GM23338 (cell line): Measurements from ENCODE around the gene TAF7. TPM values are rescaled to one million over a fixed set of nuclear protein-coding genes. Genes with fewer than 3 reads are reported as not detected.

Experiments used
- ATAC-seq: fragments of 200-7000 bp; cut with Tn5 transposase; 3 replicates; pipeline ENCODE4 v1.9.1; 2020
- DNase-seq: peaks from one replicate; pipeline ENCODE4 v3.0.0-alpha.2; 2015; ENCODE audit warnings: low spot score
- H2AFZ ChIP-seq: fragments of 200-600 bp; sonication (generic); 2 replicates; pipeline ENCODE4 v1.8.0; 2016; ENCODE audit warnings: antibody characterized with exemption, mild to moderate bottlenecking, moderate library complexity
- H3F3A ChIP-seq: fragments of 200-600 bp; sonication (generic); replicated peaks from 2 replicates; pipeline ENCODE4 v1.8.0; 2017; ENCODE audit warnings: antibody characterized with exemption, mixed run types, low read depth
- H3K27ac ChIP-seq: fragments of 200-600 bp; sonication (generic); 2 replicates; pipeline ENCODE4 v1.6.1; 2016; ENCODE audit warnings: low read depth
- H3K27me3 ChIP-seq: fragments of 200-600 bp; sonication (generic); 2 replicates; pipeline ENCODE4 v1.8.0; 2016; ENCODE audit warnings: mild to moderate bottlenecking, mixed run types, moderate library complexity; ENCODE audit not compliant: insufficient read depth
- H3K36me3 ChIP-seq: fragments of 200-600 bp; sonication (generic); 2 replicates; pipeline ENCODE4 v1.8.0; 2016; ENCODE audit warnings: mild to moderate bottlenecking; ENCODE audit not compliant: insufficient read depth
- H3K4me1 ChIP-seq: fragments of 200-600 bp; sonication (generic); 2 replicates; pipeline ENCODE4 v1.8.0; 2016; ENCODE audit warnings: mild to moderate bottlenecking, moderate library complexity; ENCODE audit not compliant: insufficient read depth
- H3K4me2 ChIP-seq: fragments of 200-600 bp; sonication (generic); 2 replicates; pipeline ENCODE4 v1.7.1; 2017; ENCODE audit warnings: mixed run types
- H3K4me3 ChIP-seq: fragments of 200-600 bp; sonication (generic); 2 replicates; pipeline ENCODE4 v1.6.1; 2016; ENCODE audit warnings: mixed run types
- H3K79me2 ChIP-seq: fragments of 200-600 bp; sonication (generic); replicated peaks from 2 replicates; pipeline ENCODE4 v1.8.0; 2017; ENCODE audit warnings: mild to moderate bottlenecking; ENCODE audit not compliant: insufficient read depth
- H3K9me2 ChIP-seq: fragments of 200-600 bp; sonication (generic); 2 replicates; pipeline ENCODE4 v1.8.0; 2017; ENCODE audit not compliant: insufficient read depth
- H4K20me1 ChIP-seq: fragments of 200-600 bp; sonication (generic); replicated peaks from 2 replicates; pipeline ENCODE4 v1.8.0; 2017; ENCODE audit warnings: mild to moderate bottlenecking; ENCODE audit not compliant: insufficient read depth
- H3K27ac Mint-ChIP-seq: 2 replicates; pipeline ENCODE4 v1.8.0; 2020; ENCODE audit warnings: inconsistent platforms, mild to moderate bottlenecking, moderate library complexity, mixed read lengths
- H3K27me3 Mint-ChIP-seq: 3 replicates; pipeline ENCODE4 v1.8.0; 2022; ENCODE audit warnings: low read depth, mild to moderate bottlenecking, moderate library complexity, mixed read lengths, inconsistent platforms; ENCODE audit not compliant: insufficient read depth, poor library complexity
- H3K36me3 Mint-ChIP-seq: 3 replicates; pipeline ENCODE4 v1.8.0; 2021; ENCODE audit warnings: low read depth, mild to moderate bottlenecking, inconsistent platforms, moderate library complexity, mixed read lengths
- H3K4me1 Mint-ChIP-seq: 3 replicates; pipeline ENCODE4 v1.8.0; 2020; ENCODE audit warnings: mild to moderate bottlenecking, inconsistent platforms, mixed read lengths
- H3K4me3 Mint-ChIP-seq: 3 replicates; pipeline ENCODE4 v1.8.0; 2021; ENCODE audit warnings: moderate library complexity, mild to moderate bottlenecking, inconsistent platforms, mixed read lengths
- H3K9me3 Mint-ChIP-seq: 3 replicates; pipeline ENCODE4 v1.8.0; 2020; ENCODE audit warnings: moderate library complexity, mild to moderate bottlenecking, inconsistent platforms, mixed read lengths
- CREB1 ChIP-seq: fragments of 250-450 bp; sonication (Bioruptor Pico); IDR thresholded peaks from 2 replicates; pipeline ENCODE4 v1.5.0; 2020; ENCODE audit warnings: low read depth, mild to moderate bottlenecking, moderate library complexity
- EZH2 ChIP-seq: fragments of 200-600 bp; sonication (generic); IDR thresholded peaks from one replicate; pipeline ENCODE4 v1.8.0; 2017; ENCODE audit warnings: antibody characterized with exemption, mild to moderate bottlenecking, low read depth; ENCODE audit not compliant: unreplicated experiment
- EZH2phosphoT487 ChIP-seq: fragments of 200-600 bp; sonication (generic); IDR thresholded peaks from one replicate; pipeline ENCODE4 v1.8.1; 2018; ENCODE audit warnings: antibody characterized with exemption; ENCODE audit not compliant: unreplicated experiment
- JUNB ChIP-seq: IDR thresholded peaks from one replicate; pipeline ENCODE4 v1.6.1; 2016; ENCODE audit warnings: antibody characterized with exemption; ENCODE audit not compliant: unreplicated experiment
- NANOG ChIP-seq: IDR thresholded peaks from 2 replicates; pipeline ENCODE4 v1.6.1; 2016; ENCODE audit warnings: antibody characterized with exemption, borderline replicate concordance
- POLR2AphosphoS5 ChIP-seq: IDR thresholded peaks from 2 replicates; pipeline ENCODE4 v1.6.1; 2016; ENCODE audit warnings: antibody characterized with exemption, low read depth
- STAT1 ChIP-seq: IDR thresholded peaks from one replicate; pipeline ENCODE4 v1.6.1; 2016; ENCODE audit warnings: antibody characterized with exemption; ENCODE audit not compliant: unreplicated experiment
- ZNF114 ChIP-seq: fragments of 250-450 bp; sonication (Bioruptor Pico); IDR thresholded peaks from 2 replicates; pipeline ENCODE4 v1.5.0; 2020; ENCODE audit warnings: mild to moderate bottlenecking, moderate library complexity
- ZNF331 ChIP-seq: fragments of 250-450 bp; sonication (Bioruptor Pico); IDR thresholded peaks from 2 replicates; pipeline ENCODE4 v1.5.0; 2020; ENCODE audit warnings: low read depth, mild to moderate bottlenecking, moderate library complexity
- polyA plus RNA-seq: library from polyadenylated mRNA; unstranded; fragments of >200 nt; fragmentation: Nextera tagmentation; extraction: Ambion mirVana; gene quantifications from 2 replicates; pipeline ENCODE4 v1.2.1, GENCODE V29; 2016
- total RNA-seq: library from RNA; depleted of rRNA; stranded (reverse); fragments of >200 nt; shearing (Covaris generic); gene quantifications from 2 replicates; pipeline ENCODE4 v1.2.3, GENCODE V29; 2014
- TF ChIP-seq, protein P1 (sequence below): IDR thresholded peaks from one replicate; pipeline ENCODE4 v1.6.1; 2018; ENCODE audit warnings: antibody characterized with exemption; ENCODE audit not compliant: unreplicated experiment
- TF ChIP-seq, protein P2 (sequence below): IDR thresholded peaks from 2 replicates; pipeline ENCODE4 v1.6.1; 2016; ENCODE audit warnings: antibody characterized with exemption
- TF ChIP-seq, protein P3 (sequence below), 2 experiments: fragments of 200-600 bp in 1 of 2; sonication (generic) in 1 of 2; conservative IDR thresholded peaks; 2 replicates each; pipeline versions ENCODE4 v1.5.1 to v1.6.1; 2016 to 2017; ENCODE audit warnings: antibody characterized with exemption in 2 of 2, low read depth in 2 of 2, mild to moderate bottlenecking in 2 of 2, moderate library complexity in 1 of 2
- TF ChIP-seq, protein P4 (sequence below): fragments of 250-450 bp; sonication (Bioruptor Pico); IDR thresholded peaks from 2 replicates; pipeline ENCODE4 v1.5.0; 2020; ENCODE audit warnings: mild to moderate bottlenecking, moderate library complexity

The TAF7 gene
- total and polyA plus RNA-seq, 2 experiments from 2014 or later: 92.0 to 217 TPM

DNA sequence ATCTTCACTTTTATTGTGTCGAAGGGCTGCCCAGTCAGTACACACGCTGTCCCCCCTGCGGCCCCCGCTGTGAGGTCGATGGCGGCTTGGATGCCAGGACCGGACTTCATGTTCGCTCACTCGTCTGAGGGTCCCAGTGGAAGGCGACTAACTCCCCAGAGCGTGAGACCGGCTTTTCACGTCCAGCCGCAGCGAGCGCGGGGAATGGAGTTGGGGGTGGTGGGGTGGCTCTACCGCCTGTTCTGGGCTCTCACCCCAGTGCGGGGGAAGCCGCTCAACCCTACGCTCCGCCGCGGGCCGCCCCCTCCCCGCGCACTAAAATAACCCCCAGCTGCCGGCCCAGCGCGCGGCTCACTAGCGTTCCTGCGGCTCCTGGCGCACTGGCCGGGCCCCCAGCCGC, 16.8 kb downstream of the TAF7 start, which contains the start of gene SLC25A2 (continued):
- TF ChIP-seq, protein P1, sequence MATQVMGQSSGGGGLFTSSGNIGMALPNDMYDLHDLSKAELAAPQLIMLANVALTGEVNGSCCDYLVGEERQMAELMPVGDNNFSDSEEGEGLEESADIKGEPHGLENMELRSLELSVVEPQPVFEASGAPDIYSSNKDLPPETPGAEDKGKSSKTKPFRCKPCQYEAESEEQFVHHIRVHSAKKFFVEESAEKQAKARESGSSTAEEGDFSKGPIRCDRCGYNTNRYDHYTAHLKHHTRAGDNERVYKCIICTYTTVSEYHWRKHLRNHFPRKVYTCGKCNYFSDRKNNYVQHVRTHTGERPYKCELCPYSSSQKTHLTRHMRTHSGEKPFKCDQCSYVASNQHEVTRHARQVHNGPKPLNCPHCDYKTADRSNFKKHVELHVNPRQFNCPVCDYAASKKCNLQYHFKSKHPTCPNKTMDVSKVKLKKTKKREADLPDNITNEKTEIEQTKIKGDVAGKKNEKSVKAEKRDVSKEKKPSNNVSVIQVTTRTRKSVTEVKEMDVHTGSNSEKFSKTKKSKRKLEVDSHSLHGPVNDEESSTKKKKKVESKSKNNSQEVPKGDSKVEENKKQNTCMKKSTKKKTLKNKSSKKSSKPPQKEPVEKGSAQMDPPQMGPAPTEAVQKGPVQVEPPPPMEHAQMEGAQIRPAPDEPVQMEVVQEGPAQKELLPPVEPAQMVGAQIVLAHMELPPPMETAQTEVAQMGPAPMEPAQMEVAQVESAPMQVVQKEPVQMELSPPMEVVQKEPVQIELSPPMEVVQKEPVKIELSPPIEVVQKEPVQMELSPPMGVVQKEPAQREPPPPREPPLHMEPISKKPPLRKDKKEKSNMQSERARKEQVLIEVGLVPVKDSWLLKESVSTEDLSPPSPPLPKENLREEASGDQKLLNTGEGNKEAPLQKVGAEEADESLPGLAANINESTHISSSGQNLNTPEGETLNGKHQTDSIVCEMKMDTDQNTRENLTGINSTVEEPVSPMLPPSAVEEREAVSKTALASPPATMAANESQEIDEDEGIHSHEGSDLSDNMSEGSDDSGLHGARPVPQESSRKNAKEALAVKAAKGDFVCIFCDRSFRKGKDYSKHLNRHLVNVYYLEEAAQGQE: no peak
- no peak for TF ChIP-seq STAT1
- TF ChIP-seq JUNB: no peak
- TF ChIP-seq ZNF114 (CRISPR knock-in tag): no peak
- no peak for TF ChIP-seq EZH2phosphoT487
- no peak for TF ChIP-seq POLR2AphosphoS5
- TF ChIP-seq, protein P2, sequence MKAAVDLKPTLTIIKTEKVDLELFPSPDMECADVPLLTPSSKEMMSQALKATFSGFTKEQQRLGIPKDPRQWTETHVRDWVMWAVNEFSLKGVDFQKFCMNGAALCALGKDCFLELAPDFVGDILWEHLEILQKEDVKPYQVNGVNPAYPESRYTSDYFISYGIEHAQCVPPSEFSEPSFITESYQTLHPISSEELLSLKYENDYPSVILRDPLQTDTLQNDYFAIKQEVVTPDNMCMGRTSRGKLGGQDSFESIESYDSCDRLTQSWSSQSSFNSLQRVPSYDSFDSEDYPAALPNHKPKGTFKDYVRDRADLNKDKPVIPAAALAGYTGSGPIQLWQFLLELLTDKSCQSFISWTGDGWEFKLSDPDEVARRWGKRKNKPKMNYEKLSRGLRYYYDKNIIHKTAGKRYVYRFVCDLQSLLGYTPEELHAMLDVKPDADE: no peak
- TF ChIP-seq CREB1 (CRISPR knock-in tag): no peak
- no peak for TF ChIP-seq NANOG

DNA sequence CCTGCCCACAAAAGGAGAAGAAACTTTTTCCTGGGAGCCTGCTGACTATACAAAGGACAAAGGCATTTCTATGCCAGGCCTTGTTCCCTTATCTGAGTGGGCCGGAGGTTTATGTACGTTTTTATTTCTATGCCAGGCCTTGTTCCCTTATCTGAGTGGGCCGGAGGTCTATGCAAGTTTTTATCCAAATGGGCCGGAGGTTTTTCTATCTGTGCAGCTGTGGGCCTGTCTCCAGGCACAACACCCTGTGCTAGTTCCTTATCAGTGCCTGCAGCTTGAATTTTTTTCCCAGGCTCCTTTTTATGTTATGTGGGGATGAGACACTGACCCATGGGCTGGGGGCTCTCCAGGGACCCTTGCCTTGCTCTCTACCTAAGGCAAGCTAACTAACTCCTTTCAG, 22.2 kb downstream of the TAF7 start:
- H3K27ac Mint-ChIP-seq: no peak overlapping the region
- Histone ChIP-seq H3K4me3 (no peak overlapping the region), H2AFZ (no peak overlapping the region), H3F3A (no peaks in the 10 kb centered on the region), H3K79me2 (no peaks in the 10 kb centered on the region), H3K4me1 (no peaks in the 10 kb centered on the region), H3K27ac (no peak overlapping the region), H3K9me2 (no peaks in the 10 kb centered on the region), H4K20me1 (no peaks in the 10 kb centered on the region), H3K36me3 (no peaks in the 10 kb centered on the region), H3K4me2 (no peak overlapping the region), H3K27me3 (no peaks in the 10 kb centered on the region)
- DNase-seq: no peak
- H3K36me3 Mint-ChIP-seq: peaks cover 6% of the 10 kb centered on the region; the same call in 2 of the 3 replicates
- peaks cover 26% of the 10 kb centered on the region for H3K9me3 Mint-ChIP-seq
- no peaks in the 10 kb centered on the region for H3K4me1 Mint-ChIP-seq
- H3K27me3 Mint-ChIP-seq: peaks cover 2% of the 10 kb centered on the region
- no peak for ATAC-seq
- no peak overlapping the region for H3K4me3 Mint-ChIP-seq
- TF ChIP-seq, protein P3, sequence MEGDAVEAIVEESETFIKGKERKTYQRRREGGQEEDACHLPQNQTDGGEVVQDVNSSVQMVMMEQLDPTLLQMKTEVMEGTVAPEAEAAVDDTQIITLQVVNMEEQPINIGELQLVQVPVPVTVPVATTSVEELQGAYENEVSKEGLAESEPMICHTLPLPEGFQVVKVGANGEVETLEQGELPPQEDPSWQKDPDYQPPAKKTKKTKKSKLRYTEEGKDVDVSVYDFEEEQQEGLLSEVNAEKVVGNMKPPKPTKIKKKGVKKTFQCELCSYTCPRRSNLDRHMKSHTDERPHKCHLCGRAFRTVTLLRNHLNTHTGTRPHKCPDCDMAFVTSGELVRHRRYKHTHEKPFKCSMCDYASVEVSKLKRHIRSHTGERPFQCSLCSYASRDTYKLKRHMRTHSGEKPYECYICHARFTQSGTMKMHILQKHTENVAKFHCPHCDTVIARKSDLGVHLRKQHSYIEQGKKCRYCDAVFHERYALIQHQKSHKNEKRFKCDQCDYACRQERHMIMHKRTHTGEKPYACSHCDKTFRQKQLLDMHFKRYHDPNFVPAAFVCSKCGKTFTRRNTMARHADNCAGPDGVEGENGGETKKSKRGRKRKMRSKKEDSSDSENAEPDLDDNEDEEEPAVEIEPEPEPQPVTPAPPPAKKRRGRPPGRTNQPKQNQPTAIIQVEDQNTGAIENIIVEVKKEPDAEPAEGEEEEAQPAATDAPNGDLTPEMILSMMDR (conservative IDR thresholded peaks at IDR 0.05; ENCODE audit: low read depth in 2 of 2): no peak
- TF ChIP-seq EZH2: no peak
- no peak for TF ChIP-seq NANOG
- TF ChIP-seq POLR2AphosphoS5: no peak
- TF ChIP-seq ZNF331: no peak
- no peak for TF ChIP-seq EZH2phosphoT487
- TF ChIP-seq JUNB: no peak
- TF ChIP-seq, protein P4, sequence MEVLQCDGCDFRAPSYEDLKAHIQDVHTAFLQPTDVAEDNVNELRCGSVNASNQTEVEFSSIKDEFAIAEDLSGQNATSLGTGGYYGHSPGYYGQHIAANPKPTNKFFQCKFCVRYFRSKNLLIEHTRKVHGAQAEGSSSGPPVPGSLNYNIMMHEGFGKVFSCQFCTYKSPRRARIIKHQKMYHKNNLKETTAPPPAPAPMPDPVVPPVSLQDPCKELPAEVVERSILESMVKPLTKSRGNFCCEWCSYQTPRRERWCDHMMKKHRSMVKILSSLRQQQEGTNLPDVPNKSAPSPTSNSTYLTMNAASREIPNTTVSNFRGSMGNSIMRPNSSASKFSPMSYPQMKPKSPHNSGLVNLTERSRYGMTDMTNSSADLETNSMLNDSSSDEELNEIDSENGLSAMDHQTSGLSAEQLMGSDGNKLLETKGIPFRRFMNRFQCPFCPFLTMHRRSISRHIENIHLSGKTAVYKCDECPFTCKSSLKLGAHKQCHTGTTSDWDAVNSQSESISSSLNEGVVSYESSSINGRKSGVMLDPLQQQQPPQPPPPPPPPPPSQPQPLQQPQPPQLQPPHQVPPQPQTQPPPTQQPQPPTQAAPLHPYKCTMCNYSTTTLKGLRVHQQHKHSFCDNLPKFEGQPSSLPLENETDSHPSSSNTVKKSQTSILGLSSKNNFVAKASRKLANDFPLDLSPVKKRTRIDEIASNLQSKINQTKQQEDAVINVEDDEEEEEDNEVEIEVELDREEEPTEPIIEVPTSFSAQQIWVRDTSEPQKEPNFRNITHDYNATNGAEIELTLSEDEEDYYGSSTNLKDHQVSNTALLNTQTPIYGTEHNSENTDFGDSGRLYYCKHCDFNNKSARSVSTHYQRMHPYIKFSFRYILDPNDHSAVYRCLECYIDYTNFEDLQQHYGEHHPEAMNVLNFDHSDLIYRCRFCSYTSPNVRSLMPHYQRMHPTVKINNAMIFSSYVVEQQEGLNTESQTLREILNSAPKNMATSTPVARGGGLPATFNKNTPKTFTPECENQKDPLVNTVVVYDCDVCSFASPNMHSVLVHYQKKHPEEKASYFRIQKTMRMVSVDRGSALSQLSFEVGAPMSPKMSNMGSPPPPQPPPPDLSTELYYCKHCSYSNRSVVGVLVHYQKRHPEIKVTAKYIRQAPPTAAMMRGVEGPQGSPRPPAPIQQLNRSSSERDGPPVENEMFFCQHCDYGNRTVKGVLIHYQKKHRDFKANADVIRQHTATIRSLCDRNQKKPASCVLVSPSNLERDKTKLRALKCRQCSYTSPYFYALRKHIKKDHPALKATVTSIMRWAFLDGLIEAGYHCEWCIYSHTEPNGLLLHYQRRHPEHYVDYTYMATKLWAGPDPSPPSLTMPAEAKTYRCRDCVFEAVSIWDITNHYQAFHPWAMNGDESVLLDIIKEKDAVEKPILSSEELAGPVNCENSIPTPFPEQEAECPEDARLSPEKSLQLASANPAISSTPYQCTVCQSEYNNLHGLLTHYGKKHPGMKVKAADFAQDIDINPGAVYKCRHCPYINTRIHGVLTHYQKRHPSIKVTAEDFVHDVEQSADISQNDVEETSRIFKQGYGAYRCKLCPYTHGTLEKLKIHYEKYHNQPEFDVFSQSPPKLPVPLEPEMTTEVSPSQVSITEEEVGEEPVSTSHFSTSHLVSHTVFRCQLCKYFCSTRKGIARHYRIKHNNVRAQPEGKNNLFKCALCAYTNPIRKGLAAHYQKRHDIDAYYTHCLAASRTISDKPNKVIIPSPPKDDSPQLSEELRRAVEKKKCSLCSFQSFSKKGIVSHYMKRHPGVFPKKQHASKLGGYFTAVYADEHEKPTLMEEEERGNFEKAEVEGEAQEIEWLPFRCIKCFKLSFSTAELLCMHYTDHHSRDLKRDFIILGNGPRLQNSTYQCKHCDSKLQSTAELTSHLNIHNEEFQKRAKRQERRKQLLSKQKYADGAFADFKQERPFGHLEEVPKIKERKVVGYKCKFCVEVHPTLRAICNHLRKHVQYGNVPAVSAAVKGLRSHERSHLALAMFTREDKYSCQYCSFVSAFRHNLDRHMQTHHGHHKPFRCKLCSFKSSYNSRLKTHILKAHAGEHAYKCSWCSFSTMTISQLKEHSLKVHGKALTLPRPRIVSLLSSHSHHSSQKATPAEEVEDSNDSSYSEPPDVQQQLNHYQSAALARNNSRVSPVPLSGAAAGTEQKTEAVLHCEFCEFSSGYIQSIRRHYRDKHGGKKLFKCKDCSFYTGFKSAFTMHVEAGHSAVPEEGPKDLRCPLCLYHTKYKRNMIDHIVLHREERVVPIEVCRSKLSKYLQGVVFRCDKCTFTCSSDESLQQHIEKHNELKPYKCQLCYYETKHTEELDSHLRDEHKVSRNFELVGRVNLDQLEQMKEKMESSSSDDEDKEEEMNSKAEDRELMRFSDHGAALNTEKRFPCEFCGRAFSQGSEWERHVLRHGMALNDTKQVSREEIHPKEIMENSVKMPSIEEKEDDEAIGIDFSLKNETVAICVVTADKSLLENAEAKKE (CRISPR knock-in tag): no peak
- TF ChIP-seq STAT1: no peak
